WTC11 (cell line): ENCODE data around the gene MICAL2.

Source experiments
- ATF1 ChIP-seq: sonication (generic); formaldehyde crosslinking; IDR thresholded peaks from 2 replicates; pipeline ENCODE4 v1.8.1; 2023; ENCODE audit warnings: mild to moderate bottlenecking, moderate library complexity, missing genetic modification reagents
- SP1 ChIP-seq: sonication (generic); formaldehyde crosslinking; conservative IDR thresholded peaks from 2 replicates; pipeline ENCODE4 v1.8.1; 2022; ENCODE audit warnings: missing genetic modification reagents

DNA sequence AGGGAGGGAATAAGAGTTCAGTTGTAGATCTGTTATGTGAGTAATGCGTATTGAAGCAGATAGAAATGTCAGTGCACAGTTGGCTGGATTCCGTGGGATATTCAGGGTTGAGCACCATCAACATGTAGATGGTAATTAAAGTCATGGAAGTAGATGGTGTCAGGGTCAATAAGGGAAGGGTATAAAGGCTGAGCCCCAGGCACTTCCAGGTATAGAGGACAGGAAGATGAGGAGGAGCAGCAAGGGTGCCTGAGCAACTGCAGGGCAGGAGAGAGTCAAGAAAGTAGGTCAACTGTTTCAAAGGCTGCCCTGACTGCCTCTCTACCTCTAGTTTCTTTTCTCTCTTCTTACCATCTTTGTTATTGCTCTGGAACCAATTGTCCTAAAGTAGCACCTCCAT, 85.9 kb downstream of the MICAL2 start:
- TF ChIP-seq SP1 (CRISPR knock-in tag) (no peak), ATF1 (no peak)
